H9 (cell line): ENCODE measurements around the gene POLN. TPM values are rescaled to one million over a fixed set of nuclear protein-coding genes. Genes with fewer than 3 reads are reported as not detected.

ENCODE experiments used
- DNase-seq: peaks from one replicate; pipeline ENCODE4 v3.0.0-alpha.2; 2017
- H2AFZ ChIP-seq: one replicate; pipeline ENCODE4 v1.6.1; 2013; ENCODE audit warnings: mild to moderate bottlenecking, low read length, control low read depth, moderate library complexity
- H2AK5ac ChIP-seq: 2 replicates; pipeline ENCODE4 v1.6.1; 2013; ENCODE audit warnings: low read length, control low read depth, mixed read lengths; ENCODE audit not compliant: insufficient read length
- H2BK120ac ChIP-seq: one replicate; pipeline ENCODE4 v1.6.1; 2013; ENCODE audit warnings: low read depth, mild to moderate bottlenecking, low read length, control low read depth, inconsistent platforms; ENCODE audit not compliant: poor library complexity, severe bottlenecking
- H2BK12ac ChIP-seq: 2 replicates; pipeline ENCODE4 v1.6.1; 2013; ENCODE audit warnings: low read length, control low read depth, mixed read lengths, low read depth; ENCODE audit not compliant: insufficient read length
- H2BK15ac ChIP-seq: 2 replicates; pipeline ENCODE4 v1.6.1; 2013; ENCODE audit warnings: low read depth, low read length, control low read depth
- H2BK20ac ChIP-seq: one replicate; pipeline ENCODE4 v1.6.1; 2013; ENCODE audit warnings: low read depth, mild to moderate bottlenecking, low read length, control low read depth, inconsistent platforms; ENCODE audit not compliant: poor library complexity, severe bottlenecking
- H2BK5ac ChIP-seq: 2 replicates; pipeline ENCODE4 v1.6.1; 2013; ENCODE audit warnings: low read length, control low read depth, mixed read lengths; ENCODE audit not compliant: insufficient read length
- H3K14ac ChIP-seq: 2 replicates; pipeline ENCODE4 v1.6.1; 2013; ENCODE audit warnings: low read length, control low read depth; ENCODE audit not compliant: insufficient read depth
- H3K18ac ChIP-seq: 2 replicates; pipeline ENCODE4 v1.6.1; 2013; ENCODE audit warnings: low read depth, mild to moderate bottlenecking, mixed read lengths, low read length, control low read depth; ENCODE audit not compliant: insufficient read length
- H3K23ac ChIP-seq: 2 replicates; pipeline ENCODE4 v1.6.1; 2013; ENCODE audit warnings: low read length, control low read depth, mixed read lengths, low read depth; ENCODE audit not compliant: insufficient read length
- H3K23me2 ChIP-seq: 2 replicates; pipeline ENCODE4 v1.6.1; 2013; ENCODE audit warnings: low read depth, mild to moderate bottlenecking, mixed read lengths, low read length, control low read depth; ENCODE audit not compliant: insufficient read length, poor library complexity, severe bottlenecking
- H3K27ac ChIP-seq: 2 replicates; pipeline ENCODE4 v1.5.1; 2013; ENCODE audit warnings: low read length, control low read depth, mixed read lengths, low read depth; ENCODE audit not compliant: insufficient read length
- H3K27me3 ChIP-seq: 2 replicates; pipeline ENCODE4 v1.6.1; 2013; ENCODE audit warnings: low read length, control low read depth, inconsistent platforms; ENCODE audit not compliant: insufficient read depth
- H3K4ac ChIP-seq: 2 replicates; pipeline ENCODE4 v1.6.1; 2013; ENCODE audit warnings: low read depth, mild to moderate bottlenecking, control low read depth, inconsistent platforms, low read length, moderate library complexity
- H3K4me1 ChIP-seq: 2 replicates; pipeline ENCODE4 v1.6.1; 2013; ENCODE audit warnings: low read length, control low read depth, inconsistent platforms; ENCODE audit not compliant: insufficient read depth
- H3K4me2 ChIP-seq: 2 replicates; pipeline ENCODE4 v1.6.1; 2013; ENCODE audit warnings: low read length, control low read depth, mixed read lengths; ENCODE audit not compliant: insufficient read length, insufficient read depth
- H3K56ac ChIP-seq: 2 replicates; pipeline ENCODE4 v1.6.1; 2013; ENCODE audit warnings: low read depth, mild to moderate bottlenecking, mixed read lengths, low read length, control low read depth; ENCODE audit not compliant: insufficient read length
- H3K79me1 ChIP-seq: 2 replicates; pipeline ENCODE4 v1.6.1; 2013; ENCODE audit warnings: low read depth, mild to moderate bottlenecking, moderate library complexity, low read length, control low read depth, inconsistent platforms; ENCODE audit not compliant: insufficient read depth, poor library complexity, severe bottlenecking
- H3K79me2 ChIP-seq: 2 replicates; pipeline ENCODE4 v1.6.1; 2013; ENCODE audit warnings: low read length, control low read depth, inconsistent platforms; ENCODE audit not compliant: insufficient read depth
- H3K9ac ChIP-seq: 2 replicates; pipeline ENCODE4 v1.6.1; 2013; ENCODE audit warnings: low read length, control low read depth, mixed read lengths; ENCODE audit not compliant: insufficient read length; ENCODE audit errors: extremely low read depth
- H3K9me3 ChIP-seq: one replicate; pipeline ENCODE4 v1.6.1; 2013; ENCODE audit warnings: low read depth, low read length, inconsistent platforms; ENCODE audit not compliant: control insufficient read depth
- H3T11ph ChIP-seq: one replicate; pipeline ENCODE4 v1.6.1; 2013; ENCODE audit warnings: mild to moderate bottlenecking, low read length, control low read depth, inconsistent platforms
- H4K20me1 ChIP-seq: one replicate; pipeline ENCODE4 v1.6.1; 2013; ENCODE audit not compliant: control insufficient read depth, insufficient read length, insufficient read depth
- H4K5ac ChIP-seq: 2 replicates; pipeline ENCODE4 v1.6.1; 2013; ENCODE audit warnings: low read depth, mild to moderate bottlenecking, mixed read lengths, low read length, control low read depth; ENCODE audit not compliant: insufficient read length
- H4K8ac ChIP-seq: replicated peaks from 2 replicates; pipeline ENCODE4 v1.6.1; 2013; ENCODE audit warnings: low read length, control low read depth, mixed read lengths, low read depth; ENCODE audit not compliant: insufficient read length
- H4K91ac ChIP-seq: 2 replicates; pipeline ENCODE4 v1.6.1; 2013; ENCODE audit warnings: low read depth, mild to moderate bottlenecking, moderate library complexity, mixed read lengths, low read length, control low read depth; ENCODE audit not compliant: insufficient read length
- H3K27ac Mint-ChIP-seq, 3 experiments: 2 replicates in 2 of 3; 3 replicates in 1 of 3; pipeline ENCODE4 v1.8.0; 2020 to 2021; ENCODE audit warnings: mixed read lengths in 3 of 3, mild to moderate bottlenecking in 1 of 3, moderate library complexity in 1 of 3
- H3K27me3 Mint-ChIP-seq: 2 replicates; pipeline ENCODE4 v1.8.0; 2021; ENCODE audit warnings: low read depth, mild to moderate bottlenecking, moderate library complexity, mixed read lengths
- H3K36me3 Mint-ChIP-seq, 3 experiments: 2 replicates in 2 of 3; 3 replicates in 1 of 3; pipeline ENCODE4 v1.8.0; 2020 to 2021; ENCODE audit warnings: low read depth in 3 of 3, mixed read lengths in 3 of 3; ENCODE audit not compliant: insufficient read depth in 1 of 3
- H3K4me1 Mint-ChIP-seq, 2 experiments: 2 replicates each; pipeline ENCODE4 v1.8.0; 2020; ENCODE audit warnings: mixed read lengths in 2 of 2
- H3K4me3 Mint-ChIP-seq, 2 experiments: 2 replicates in 1 of 2; 3 replicates in 1 of 2; pipeline ENCODE4 v1.8.0; 2020 to 2021; ENCODE audit warnings: mild to moderate bottlenecking in 2 of 2, mixed read lengths in 2 of 2, moderate library complexity in 1 of 2
- H3K9me3 Mint-ChIP-seq, 2 experiments: 2 replicates in 1 of 2; 3 replicates in 1 of 2; pipeline ENCODE4 v1.8.0; 2020; ENCODE audit warnings: mild to moderate bottlenecking in 2 of 2, mixed read lengths in 2 of 2, moderate library complexity in 1 of 2
- CTCF ChIP-seq: fragments of 200-600 bp; sonication (generic); conservative IDR thresholded peaks from 3 replicates; pipeline ENCODE4 v1.8.0; 2021; ENCODE audit warnings: antibody characterized with exemption, mild to moderate bottlenecking
- WGBS: extraction: QIAGEN DNeasy Blood & Tissue Kit; methylation state at CpG from one replicate; pipeline ENCODE4 v1.1.7; 2013; ENCODE audit warnings: missing lambda C conversion rate, low lambda C conversion rate, mixed read lengths; ENCODE audit not compliant: insufficient read length; ENCODE audit errors: extremely low coverage; 5-methylcytosine and 5-hydroxymethylcytosine counted together
- total RNA-seq: library from RNA; stranded (reverse); gene quantifications from 2 replicates; pipeline ENCODE4 v1.2.1, GENCODE V29; 2021

POLN gene
- total RNA-seq, 1 experiment from 2014 or later = 0.74 TPM

- Mint-ChIP-seq H3K36me3 (peaks cover 0 to 4% (median 0%) of the 10 kb centered on the region in 3 experiments; a peak in 2 of 7 replicates), H3K27ac (no peak overlapping the region), H3K4me3 (peak overlapping the region; percentile 49 to 68), H3K9me3 (no peaks in the 10 kb centered on the region; a peak in 1 of 5 replicates), H3K4me1 (peaks cover 2 to 12% of the 10 kb centered on the region in 2 experiments), H3K27me3 (peaks cover 48% of the 10 kb centered on the region)
- Histone ChIP-seq H2BK12ac (no peak overlapping the region), H2BK20ac (no peak overlapping the region), H2BK120ac (no peak overlapping the region), H3K18ac (no peak overlapping the region), H3K27me3 (peaks cover 21% of the 10 kb centered on the region), H3K23ac (no peak overlapping the region), H3K4me1 (no peaks in the 10 kb centered on the region), H2AFZ (no peak overlapping the region), H3K4ac (no peak overlapping the region), H3T11ph (no peak overlapping the region), H4K5ac (no peak overlapping the region), H2AK5ac (no peak overlapping the region), H3K79me2 (no peaks in the 10 kb centered on the region), H3K23me2 (peaks cover 8% of the 10 kb centered on the region), H3K56ac (no peak overlapping the region), H4K91ac (no peak overlapping the region), H3K14ac (no peak overlapping the region), H3K4me2 (peak overlapping the region; percentile 41), H3K9ac (no peak overlapping the region), H3K9me3 (no peaks in the 10 kb centered on the region), H4K8ac (no peak overlapping the region), H3K27ac (no peak overlapping the region), H2BK15ac (no peak overlapping the region), H4K20me1 (peaks cover 2% of the 10 kb centered on the region), H2BK5ac (no peak overlapping the region), H3K79me1 (no peaks in the 10 kb centered on the region)
- DNase-seq = peak; percentile 77
- no CpG with 5 or more reads among the region's 54 CpGs for WGBS
- peak; percentile 31; the same call in 2 of the 3 replicates for TF ChIP-seq CTCF
Observed at GRCh38 chr4:2060611-2061185, 181.2 kb downstream of the POLN start.
